Measurements from ENCODE around the gene C18orf32.

DNA sequence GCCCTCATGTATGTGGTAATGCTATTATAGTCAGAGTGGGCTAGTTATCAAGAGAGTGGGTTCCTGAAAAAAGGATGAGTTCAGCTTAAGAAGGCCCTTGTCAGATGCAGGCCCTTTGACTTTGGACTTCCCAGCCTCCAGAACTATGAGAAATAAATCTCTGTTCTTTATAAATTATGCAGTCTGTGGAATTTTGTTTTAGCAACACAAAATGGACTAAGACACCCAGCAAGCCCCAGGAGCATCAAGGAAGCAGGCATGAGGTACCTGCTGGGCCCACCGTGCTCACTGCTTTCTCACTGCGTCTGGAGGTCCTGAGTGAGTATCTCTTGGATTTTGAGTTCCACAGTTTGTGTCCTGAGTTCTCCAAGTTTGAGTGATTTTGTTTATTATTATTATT, 38.9 kb upstream of the C18orf32 start:
- TF ChIP-seq EZH2 (IDR thresholded peaks at IDR 0.05; ENCODE audit: borderline replicate concordance, low read depth, low read length, severe bottlenecking) (no peak), CTCF (IDR thresholded peaks at IDR 0.05; ENCODE audit: borderline replicate concordance, extremely low read depth, low read length, poor library complexity, severe bottlenecking) (no peak)

Measured in DND-41 (cell line).